GM04504 (cell line): ENCODE results near the gene SEC24D.

Experiments used
- DNase-seq: peaks from one replicate; pipeline ENCODE4 v3.0.0-alpha.2; 2012; ENCODE audit warnings: low read depth

The SEC24D gene

GRCh38 chr4:118842055-118842454 lies 6.1 kb upstream of the SEC24D start:
- no peak for DNase-seq

- DNase-seq = no peak
Measured at GRCh38 chr4:118839221-118839927, 3.4 kb upstream of the SEC24D start.

- no peak for DNase-seq
Measured at GRCh38 chr4:118837121-118837507, 1.2 kb upstream of the SEC24D start.

GRCh38 chr4:118836301-118837120 lies 585 bp upstream of the SEC24D start:
- no peak for DNase-seq

GRCh38 chr4:118834960-118835569 lies 861 bp downstream of the SEC24D start:
- DNase-seq = peak; percentile 86

- DNase-seq = no peak
Measured at GRCh38 chr4:118834070-118834469, 1.9 kb downstream of the SEC24D start.

- no peak for DNase-seq
Measured at GRCh38 chr4:118833192-118833820, 2.6 kb downstream of the SEC24D start.

GRCh38 chr4:118829107-118829506 lies 6.8 kb downstream of the SEC24D start:
- DNase-seq = no peak

- DNase-seq = no peak
Measured at GRCh38 chr4:118826723-118827444, 9.0 kb downstream of the SEC24D start.

- DNase-seq = no peak
Measured at GRCh38 chr4:118825799-118826198, 10.1 kb downstream of the SEC24D start.

- no peak for DNase-seq
Measured at GRCh38 chr4:118824141-118824540, 11.8 kb downstream of the SEC24D start.

- no peak for DNase-seq
Measured at GRCh38 chr4:118823471-118823870, 12.5 kb downstream of the SEC24D start.

GRCh38 chr4:118821590-118822293 lies 14.2 kb downstream of the SEC24D start:
- no peak for DNase-seq

GRCh38 chr4:118817178-118817930 lies 18.6 kb downstream of the SEC24D start:
- no peak for DNase-seq

- no peak for DNase-seq
Measured at GRCh38 chr4:118816538-118817177, 19.3 kb downstream of the SEC24D start.

GRCh38 chr4:118814891-118815290 lies 21.0 kb downstream of the SEC24D start:
- DNase-seq = no peak

GRCh38 chr4:118814058-118814457 lies 21.9 kb downstream of the SEC24D start:
- no peak for DNase-seq

GRCh38 chr4:118813561-118813960 lies 22.4 kb downstream of the SEC24D start:
- DNase-seq = no peak

GRCh38 chr4:118811832-118812231 lies 24.1 kb downstream of the SEC24D start:
- DNase-seq = no peak
